ENCODE results near the gene PODN. TPM values are rescaled to one million over a fixed set of nuclear protein-coding genes. Genes with fewer than 3 reads are reported as not detected.

The PODN gene
- total and polyA plus RNA-seq, 2 of the 4 experiments (the other 2 are of a cell fraction): 0.54 to 6.2 TPM

DNA sequence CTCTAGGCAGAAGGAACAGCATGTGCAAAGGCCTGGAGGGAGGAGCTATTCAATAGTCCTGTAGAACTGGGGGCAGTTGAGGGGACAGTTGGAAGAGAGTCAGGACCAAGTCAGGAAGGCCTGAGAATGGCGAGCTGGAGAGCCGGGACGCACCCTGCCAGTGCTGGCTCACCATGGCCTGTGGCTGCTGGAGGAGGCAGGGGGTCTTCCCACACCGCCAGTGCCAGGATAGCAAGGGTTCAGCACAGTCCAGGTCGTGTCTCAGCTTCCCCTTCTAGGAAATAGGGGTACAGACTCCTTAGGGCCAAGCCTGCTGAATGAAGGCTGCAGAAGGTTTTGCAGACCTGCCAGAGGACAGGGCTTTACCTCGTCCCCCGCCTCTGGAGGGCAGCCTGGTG lies 7.3 kb downstream of the PODN start:
- Histone ChIP-seq H3K4me3 (ENCODE audit: insufficient read depth, low read depth, low read length) (no peak overlapping the region), H3K9ac (ENCODE audit: low read depth, low read length) (no peak overlapping the region), H3K23ac (ENCODE audit: low read depth, low read length) (no peak overlapping the region), H3K36me3 (ENCODE audit: control insufficient read depth, insufficient read depth, low read length) (peaks cover 13% of the 10 kb centered on the region; the same call in 1 of the 2 replicates), H2BK5ac (ENCODE audit: low read depth, low read length, poor library complexity, severe bottlenecking) (no peak overlapping the region), H3K14ac (replicated peaks; ENCODE audit: low read depth, low read length) (no peak overlapping the region), H3K18ac (ENCODE audit: low read depth, low read length) (no peak overlapping the region), H2BK15ac (ENCODE audit: low read depth, low read length) (no peak overlapping the region), H2AFZ (replicated peaks; ENCODE audit: low read length, poor library complexity) (no peak overlapping the region), H2AK5ac (ENCODE audit: low read depth, low read length) (no peak overlapping the region), H3K9me3 (ENCODE audit: control insufficient read depth, insufficient read depth, low read length) (no peaks in the 10 kb centered on the region), H3K27me3 (ENCODE audit: control insufficient read depth, insufficient read depth, low read length) (no peaks in the 10 kb centered on the region), H3K56ac (ENCODE audit: extremely low read depth, insufficient read depth, low read length) (no peak overlapping the region), H2BK120ac (ENCODE audit: low read depth, low read length) (no peak overlapping the region), H4K20me1 (ENCODE audit: insufficient read depth, low read length) (no peaks in the 10 kb centered on the region), H4K5ac (ENCODE audit: low read depth, low read length) (no peak overlapping the region), H3K4me2 (ENCODE audit: low read depth, low read length) (no peak overlapping the region), H3K4me1 (ENCODE audit: control insufficient read depth, insufficient read depth, low read length) (peaks cover 4% of the 10 kb centered on the region; the same call in 1 of the 2 replicates), H4K8ac (ENCODE audit: low read depth in 2 of 2, low read length in 2 of 2) (no peak overlapping the region), H2AK9ac (replicated peaks; ENCODE audit: low read depth, low read length, poor library complexity) (no peak overlapping the region), H3K27ac (ENCODE audit: insufficient read depth, low read length) (no peak overlapping the region), H4K91ac (ENCODE audit: insufficient read depth, low read depth, low read length) (no peak overlapping the region), H3K4ac (ENCODE audit: low read depth, low read length) (no peak overlapping the region), H2BK20ac (ENCODE audit: low read depth, low read length) (no peak overlapping the region), H3K9me1 (ENCODE audit: insufficient read depth, low read length) (peaks cover 4% of the 10 kb centered on the region; the same call in 1 of the 2 replicates), H3K79me1 (ENCODE audit: low read depth in 1 of 2, low read length in 2 of 2) (no peaks in the 10 kb centered on the region)
- no peak for TF ChIP-seq MXI1 (IDR thresholded peaks at IDR 0.05; ENCODE audit: borderline replicate concordance, low read depth, low read length)
- no peak for TF ChIP-seq RAD21 (IDR thresholded peaks at IDR 0.05; ENCODE audit: low read length)
- POLR2A ChIA-PET (ENCODE audit: unreplicated experiment): no interaction called here
- dilution Hi-C loops (cut with HindIII; ENCODE audit: low sequenced_read_pairs, unreplicated experiment) (no loop called here), intact Hi-C loops (cut with micrococcal nuclease) (no loop called here), in situ Hi-C loops (cut with MboI; ENCODE audit: low sequenced_read_pairs) (no loop called here)
- ATAC-seq (ENCODE audit: low read depth) (no peak), DNase-seq (no peak)
- BruUV-seq (replicated peaks): no TSS peak
- WGBS, 2 experiments (ENCODE audit: extremely low coverage in 2 of 2, insufficient read length in 1 of 2): 91% methylated on average over 4 of the region's 7 CpGs; no CpG with 5 or more reads in 1 of the 2 experiments
- CTCF ChIA-PET: no interaction called here
